Measurements from ENCODE around the gene RGS19. TPM values are rescaled to one million over a fixed set of nuclear protein-coding genes. Genes with fewer than 3 reads are reported as not detected.

The RGS19 gene
- total RNA-seq, 1 experiment from 2014 or later: 12.8 TPM

DNA sequence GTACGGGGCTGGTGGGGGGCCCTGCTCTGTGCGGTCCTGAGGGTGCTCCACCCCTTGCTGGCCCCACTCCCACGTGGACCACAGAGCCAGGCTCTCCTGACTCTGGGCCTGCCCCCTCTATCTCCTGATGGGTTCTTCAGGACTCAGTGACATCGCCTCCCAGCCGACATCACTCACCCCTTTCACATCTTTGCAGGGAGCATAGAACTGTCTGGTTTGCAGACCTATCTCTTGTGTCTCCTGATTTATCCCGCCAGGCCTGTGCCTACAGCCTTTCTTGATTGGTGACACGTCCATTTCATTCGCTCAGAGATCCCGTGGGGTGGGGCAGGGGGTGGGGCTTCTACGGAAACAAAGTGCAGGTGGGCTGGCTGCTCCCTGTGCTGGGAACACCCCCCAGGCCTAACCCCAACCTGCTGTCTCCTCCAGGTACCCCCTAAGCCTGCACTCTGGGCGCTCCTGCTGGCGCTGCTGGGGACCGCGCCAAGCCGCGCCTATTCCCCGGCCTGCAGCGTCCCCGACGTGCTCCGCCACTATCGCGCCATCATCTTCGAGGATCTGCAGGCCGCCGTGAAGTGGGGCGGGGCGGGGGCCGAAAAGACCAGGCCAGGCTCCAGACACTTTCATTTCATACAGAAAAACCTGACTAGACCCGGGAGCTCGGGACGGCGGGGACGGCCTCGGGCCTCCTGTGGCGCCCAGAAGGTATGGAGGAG is 41.7 kb downstream of the RGS19 start:
- Histone ChIP-seq H4K20me1 (ENCODE audit: control insufficient read depth, insufficient read depth, insufficient read length) (no peaks in the 10 kb centered on the region), H2BK5ac (ENCODE audit: insufficient read length, low read length) (no peak overlapping the region), H2AFZ (ENCODE audit: low read length) (no peak overlapping the region), H3K27ac (ENCODE audit: insufficient read length, low read depth, low read length) (no peak overlapping the region), H3K79me2 (ENCODE audit: insufficient read depth, low read length) (no peaks in the 10 kb centered on the region), H3K56ac (ENCODE audit: insufficient read length, low read depth, low read length) (no peak overlapping the region), H3K4me1 (ENCODE audit: insufficient read depth, low read length) (peaks cover 5% of the 10 kb centered on the region), H2AK5ac (ENCODE audit: insufficient read length, low read length) (no peak overlapping the region), H2BK120ac (ENCODE audit: low read depth, low read length, poor library complexity, severe bottlenecking) (no peak overlapping the region), H3K23me2 (ENCODE audit: insufficient read length, low read depth, low read length, poor library complexity, severe bottlenecking) (peaks cover 14% of the 10 kb centered on the region), H3K23ac (ENCODE audit: insufficient read length, low read depth, low read length) (no peak overlapping the region), H3K14ac (ENCODE audit: insufficient read depth, low read length) (no peak overlapping the region), H3T11ph (ENCODE audit: low read length) (no peak overlapping the region), H4K8ac (replicated peaks; ENCODE audit: insufficient read length, low read depth, low read length) (no peak overlapping the region), H3K9ac (ENCODE audit: extremely low read depth, insufficient read length, low read length) (no peak overlapping the region), H4K5ac (ENCODE audit: insufficient read length, low read depth, low read length) (no peak overlapping the region), H2BK20ac (ENCODE audit: low read depth, low read length, poor library complexity, severe bottlenecking) (no peak overlapping the region), H3K79me1 (ENCODE audit: insufficient read depth, low read depth, low read length, poor library complexity, severe bottlenecking) (no peaks in the 10 kb centered on the region), H3K18ac (ENCODE audit: insufficient read length, low read depth, low read length) (no peak overlapping the region), H3K27me3 (ENCODE audit: insufficient read depth, low read length) (peaks cover 13% of the 10 kb centered on the region; the same call in 1 of the 2 replicates), H2BK15ac (ENCODE audit: low read depth, low read length) (no peak overlapping the region), H4K91ac (ENCODE audit: insufficient read length, low read depth, low read length) (no peak overlapping the region), H3K4ac (ENCODE audit: low read depth, low read length) (no peak overlapping the region), H2BK12ac (ENCODE audit: insufficient read length, low read depth, low read length) (no peak overlapping the region), H3K9me3 (ENCODE audit: control insufficient read depth, low read depth, low read length) (no peaks in the 10 kb centered on the region), H3K4me2 (ENCODE audit: insufficient read depth, insufficient read length, low read length) (peak overlapping the region; percentile 32)
- Mint-ChIP-seq H3K4me1 (peaks cover 25% of the 10 kb centered on the region in 2 experiments), H3K36me3 (ENCODE audit: insufficient read depth in 1 of 3, low read depth in 3 of 3) (peaks cover 0 to 21% (median 13%) of the 10 kb centered on the region in 3 experiments; a peak in 5 of 7 replicates), H3K27ac (no peak overlapping the region), H3K27me3 (ENCODE audit: low read depth) (peaks cover 40% of the 10 kb centered on the region), H3K4me3 (peak overlapping the region; percentile 57 to 77), H3K9me3 (peaks cover 0 to 2% of the 10 kb centered on the region in 2 experiments; a peak in 1 of 5 replicates)
- WGBS (ENCODE audit: extremely low coverage, insufficient read length, low lambda C conversion rate): no CpG with 5 or more reads among the region's 36 CpGs
- TF ChIP-seq, protein P1, sequence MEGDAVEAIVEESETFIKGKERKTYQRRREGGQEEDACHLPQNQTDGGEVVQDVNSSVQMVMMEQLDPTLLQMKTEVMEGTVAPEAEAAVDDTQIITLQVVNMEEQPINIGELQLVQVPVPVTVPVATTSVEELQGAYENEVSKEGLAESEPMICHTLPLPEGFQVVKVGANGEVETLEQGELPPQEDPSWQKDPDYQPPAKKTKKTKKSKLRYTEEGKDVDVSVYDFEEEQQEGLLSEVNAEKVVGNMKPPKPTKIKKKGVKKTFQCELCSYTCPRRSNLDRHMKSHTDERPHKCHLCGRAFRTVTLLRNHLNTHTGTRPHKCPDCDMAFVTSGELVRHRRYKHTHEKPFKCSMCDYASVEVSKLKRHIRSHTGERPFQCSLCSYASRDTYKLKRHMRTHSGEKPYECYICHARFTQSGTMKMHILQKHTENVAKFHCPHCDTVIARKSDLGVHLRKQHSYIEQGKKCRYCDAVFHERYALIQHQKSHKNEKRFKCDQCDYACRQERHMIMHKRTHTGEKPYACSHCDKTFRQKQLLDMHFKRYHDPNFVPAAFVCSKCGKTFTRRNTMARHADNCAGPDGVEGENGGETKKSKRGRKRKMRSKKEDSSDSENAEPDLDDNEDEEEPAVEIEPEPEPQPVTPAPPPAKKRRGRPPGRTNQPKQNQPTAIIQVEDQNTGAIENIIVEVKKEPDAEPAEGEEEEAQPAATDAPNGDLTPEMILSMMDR (conservative IDR thresholded peaks at IDR 0.05): no peak
- DNase-seq: peak; percentile 75

Data from H9 (cell line).